B cell (primary cell): ENCODE results near the gene GUCY2D. TPM values are rescaled to one million over a fixed set of nuclear protein-coding genes. Genes with fewer than 3 reads are reported as not detected.

Source experiments
- ATAC-seq: fragments of 200-7000 bp; cut with Tn5 transposase; one replicate; pipeline ENCODE4 v1.10.0; 2021; ENCODE audit warnings: low read depth, mild to moderate bottlenecking, moderate number of reproducible peaks, moderate library complexity
- CTCF ChIA-PET: fragments of 350-600 bp; sonication (Branson Sonifier 250); formaldehyde crosslinking; loops from one replicate; lab custom pipeline; 2021; ENCODE audit warnings: antibody characterized with exemption, inconsistent platforms; lab: Charles Lee
- POLR2A ChIA-PET: fragments of 350-600 bp; sonication (Branson Sonifier 250); formaldehyde crosslinking; loops from one replicate; lab custom pipeline; 2021; ENCODE audit warnings: antibody characterized with exemption; lab: Charles Lee
- DNase-seq: peaks from one replicate; pipeline ENCODE4 v3.0.0; 2013
- H2AFZ ChIP-seq: 2 replicates; pipeline ENCODE4 v1.6.1; 2012; ENCODE audit warnings: mild to moderate bottlenecking, low read depth, low read length; ENCODE audit not compliant: insufficient read depth, poor library complexity, severe bottlenecking
- H3K27ac ChIP-seq, 2 donors: 1 replicate in 1 of 2; 2 replicates in 1 of 2; pipeline ENCODE4 v1.5.1; 2012 to 2013; ENCODE audit warnings: low read length in 2 of 2, mild to moderate bottlenecking in 2 of 2, moderate library complexity in 1 of 2
- H3K27me3 ChIP-seq, 4 experiments: fragments of 200-600 bp in 1 of 4; sonication (generic) in 1 of 4; replicated peaks in 1 of 4; 1 replicate in 2 of 4; 2 replicates in 2 of 4; pipeline versions ENCODE4 v1.6.1 to v1.7.0; 2013 to 2016; ENCODE audit warnings: low read length in 3 of 4, mild to moderate bottlenecking in 2 of 4, mixed read lengths in 1 of 4, moderate library complexity in 1 of 4; ENCODE audit not compliant: insufficient read depth in 4 of 4, control insufficient read depth in 3 of 4; ENCODE audit errors: control extremely low read depth in 1 of 4
- H3K36me3 ChIP-seq, 2 experiments: replicated peaks in 1 of 2; 1 replicate in 1 of 2; 2 replicates in 1 of 2; pipeline versions ENCODE4 v1.6.1 to v1.7.1; 2013; ENCODE audit warnings: low read length in 1 of 2; ENCODE audit not compliant: insufficient read depth in 2 of 2, control insufficient read depth in 1 of 2; ENCODE audit errors: control extremely low read depth in 1 of 2, extremely low read depth in 1 of 2
- H3K4me1 ChIP-seq, 2 donors: fragments of 200-600 bp in 1 of 2; sonication (generic) in 1 of 2; 1 replicate in 1 of 2; 2 replicates in 1 of 2; pipeline versions ENCODE4 v1.5.1 to v1.6.1; 2013 to 2017; ENCODE audit warnings: low read length in 2 of 2; ENCODE audit not compliant: control insufficient read depth in 2 of 2, insufficient read depth in 2 of 2
- H3K4me2 ChIP-seq: replicated peaks from 2 replicates; pipeline ENCODE3; 2012; ENCODE audit warnings: mild to moderate bottlenecking, low read depth, low read length; ENCODE audit not compliant: poor library complexity, severe bottlenecking
- H3K4me3 ChIP-seq, 5 experiments: fragments of 200-600 bp in 1 of 5; sonication (generic) in 1 of 5; 1 replicate in 3 of 5; 2 replicates in 2 of 5; pipeline versions ENCODE4 v1.5.1 to v1.7.0; 2011 to 2016; ENCODE audit warnings: low read length in 4 of 5, mild to moderate bottlenecking in 4 of 5, low read depth in 2 of 5, control low read depth in 1 of 5, moderate library complexity in 1 of 5; ENCODE audit not compliant: insufficient read depth in 1 of 5; ENCODE audit errors: control extremely low read depth in 1 of 5, extremely low read depth in 1 of 5
- H3K79me2 ChIP-seq: fragments of 200-600 bp; sonication (generic); one replicate; pipeline ENCODE4 v1.6.0; 2016; ENCODE audit warnings: low read length; ENCODE audit not compliant: control insufficient read depth, insufficient read depth
- H3K9ac ChIP-seq: fragments of 200-600 bp; sonication (generic); 2 replicates; pipeline ENCODE4 v1.6.1; 2017; ENCODE audit warnings: mild to moderate bottlenecking, low read length, moderate library complexity
- H3K9me3 ChIP-seq, 3 donors: one replicate each; pipeline versions ENCODE4 v1.6.1 to v1.7.1; 2013; ENCODE audit warnings: low read length in 2 of 3; ENCODE audit not compliant: control insufficient read depth in 2 of 3, insufficient read depth in 1 of 3; ENCODE audit errors: control extremely low read depth in 1 of 3
- H4K20me1 ChIP-seq: 2 replicates; pipeline ENCODE4 v1.6.0; 2012; ENCODE audit warnings: mild to moderate bottlenecking, low read length; ENCODE audit not compliant: insufficient read depth, control insufficient read depth, poor library complexity, severe bottlenecking
- H3K27ac Mint-ChIP-seq: one replicate; pipeline ENCODE4 v1.8.0; 2021; ENCODE audit warnings: mixed read lengths
- H3K27me3 Mint-ChIP-seq: one replicate; pipeline ENCODE4 v1.8.0; 2021; ENCODE audit warnings: mixed read lengths
- H3K4me1 Mint-ChIP-seq: one replicate; pipeline ENCODE4 v1.8.0; 2021; ENCODE audit warnings: mixed read lengths
- H3K4me3 Mint-ChIP-seq: one replicate; pipeline ENCODE4 v1.8.0; 2021; ENCODE audit warnings: mixed read lengths
- H3K9me3 Mint-ChIP-seq: one replicate; pipeline ENCODE4 v1.8.0; 2022; ENCODE audit warnings: mixed read lengths; ENCODE audit not compliant: insufficient read depth
- EZH2 ChIP-seq: IDR thresholded peaks from 2 replicates; pipeline ENCODE4 v1.6.1; 2012; ENCODE audit warnings: borderline replicate concordance, low read depth, mild to moderate bottlenecking, moderate library complexity, low read length; ENCODE audit not compliant: insufficient read depth, poor library complexity, severe bottlenecking
- WGBS: methylation state at CpG from one replicate; pipeline ENCODE4 v1.1.5; 2013; ENCODE audit warnings: missing lambda C conversion rate; ENCODE audit not compliant: insufficient coverage; 5-methylcytosine and 5-hydroxymethylcytosine counted together
- intact Hi-C: fragments of 100-400 bp; cut with micrococcal nuclease; formaldehyde crosslinking; loops from one replicate; pipeline ENCODE4 v1.10.0; 2022
- polyA plus RNA-seq: library from polyadenylated mRNA; depleted of rRNA; stranded (reverse); fragments of >200 nt; gene quantifications from 2 replicates; pipeline ENCODE4 v1.2.3, GENCODE V29; 2012
- total RNA-seq, 2 donors: library from RNA; stranded (reverse); fragments of 120-200 nt in 1 of 2; gene quantifications; 1 replicate in 1 of 2; 2 replicates in 1 of 2; pipeline versions ENCODE4 v1.2.3 to v1.2.4, GENCODE V29; 2013 to 2022
- TF ChIP-seq, protein P1 (sequence below): fragments of 200-600 bp; IDR thresholded peaks from one replicate; pipeline ENCODE4 v1.8.0; 2022; ENCODE audit warnings: antibody characterized with exemption, mild to moderate bottlenecking

The GUCY2D gene
- total and polyA plus RNA-seq, 2 donors (not counting 1 experiment from before 2014, with no cell fraction given): not detected

DNA sequence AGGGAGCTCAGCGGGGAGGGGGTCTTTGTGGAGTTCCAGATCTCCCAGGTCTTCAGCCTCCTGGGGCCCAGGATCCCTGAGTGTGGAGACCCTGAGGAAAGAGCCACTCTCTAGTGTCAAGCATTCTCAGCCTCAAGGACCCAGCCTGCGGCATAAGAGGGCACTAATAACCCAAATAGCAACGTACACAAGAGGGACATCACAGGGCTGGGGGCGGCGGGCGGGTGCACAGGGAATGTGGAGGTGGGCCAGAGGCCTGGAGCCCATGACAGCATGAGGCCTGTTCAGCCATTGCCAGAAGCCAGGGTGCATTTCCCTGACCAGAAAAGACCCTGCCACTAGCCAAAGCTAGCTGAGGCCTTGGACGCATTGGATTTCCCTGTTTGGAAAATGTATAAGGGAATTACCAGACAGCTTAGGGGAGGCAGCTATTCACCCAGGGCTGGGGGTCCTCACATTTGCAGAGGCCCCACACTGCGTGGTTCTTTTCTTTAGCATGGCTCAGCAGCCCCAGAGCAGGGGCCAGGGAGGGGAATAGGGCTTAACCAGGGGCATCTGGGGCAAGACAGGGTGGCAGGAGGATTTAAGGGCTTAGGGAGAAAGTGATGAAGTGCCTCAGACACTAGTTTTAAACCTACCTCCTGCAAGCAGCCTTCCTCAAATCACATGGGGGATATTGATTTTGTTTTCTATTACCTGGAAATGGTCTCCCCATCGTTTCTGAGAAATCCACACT lies 22.9 kb downstream of the GUCY2D start:
- intact Hi-C loops: no loop called here
- H3K4me3 Mint-ChIP-seq: no peak overlapping the region
- Histone ChIP-seq H3K36me3 (no peaks in the 10 kb centered on the region), H4K20me1 (no peaks in the 10 kb centered on the region), H3K9me3 (no peaks in the 10 kb centered on the region), H3K4me1 (no peaks in the 10 kb centered on the region), H3K9ac (no peak overlapping the region), H3K4me2 (no peak overlapping the region), H3K4me3 (no peak overlapping the region), H3K79me2 (no peaks in the 10 kb centered on the region), H3K27ac (no peak overlapping the region), H2AFZ (no peak overlapping the region), H3K27me3 (peaks cover 0 to 27% (median 11%) of the 10 kb centered on the region in 4 experiments)
- TF ChIP-seq, protein P1, sequence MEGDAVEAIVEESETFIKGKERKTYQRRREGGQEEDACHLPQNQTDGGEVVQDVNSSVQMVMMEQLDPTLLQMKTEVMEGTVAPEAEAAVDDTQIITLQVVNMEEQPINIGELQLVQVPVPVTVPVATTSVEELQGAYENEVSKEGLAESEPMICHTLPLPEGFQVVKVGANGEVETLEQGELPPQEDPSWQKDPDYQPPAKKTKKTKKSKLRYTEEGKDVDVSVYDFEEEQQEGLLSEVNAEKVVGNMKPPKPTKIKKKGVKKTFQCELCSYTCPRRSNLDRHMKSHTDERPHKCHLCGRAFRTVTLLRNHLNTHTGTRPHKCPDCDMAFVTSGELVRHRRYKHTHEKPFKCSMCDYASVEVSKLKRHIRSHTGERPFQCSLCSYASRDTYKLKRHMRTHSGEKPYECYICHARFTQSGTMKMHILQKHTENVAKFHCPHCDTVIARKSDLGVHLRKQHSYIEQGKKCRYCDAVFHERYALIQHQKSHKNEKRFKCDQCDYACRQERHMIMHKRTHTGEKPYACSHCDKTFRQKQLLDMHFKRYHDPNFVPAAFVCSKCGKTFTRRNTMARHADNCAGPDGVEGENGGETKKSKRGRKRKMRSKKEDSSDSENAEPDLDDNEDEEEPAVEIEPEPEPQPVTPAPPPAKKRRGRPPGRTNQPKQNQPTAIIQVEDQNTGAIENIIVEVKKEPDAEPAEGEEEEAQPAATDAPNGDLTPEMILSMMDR: no peak
- no peak for TF ChIP-seq EZH2
- H3K27ac Mint-ChIP-seq: no peak overlapping the region
- peaks cover 50% of the 10 kb centered on the region for H3K27me3 Mint-ChIP-seq
- ATAC-seq (no peak), DNase-seq (no peak)
- POLR2A ChIA-PET: interaction anchor here (0.7 kb wide), 2 partner anchors 851 to 1093 kb away, joined by 4 to 5 read pairs; no protein-coding TSS in a partner anchor
- no peaks in the 10 kb centered on the region for H3K4me1 Mint-ChIP-seq
- CTCF ChIA-PET: interaction anchor here (0.6 to 1.5 kb wide), 2 partner anchors 35 to 154 kb away, joined by 3 read pairs; no protein-coding TSS in a partner anchor
- H3K9me3 Mint-ChIP-seq: no peaks in the 10 kb centered on the region
- 84% methylated on average over 9 of the region's 9 CpGs for WGBS

DNA sequence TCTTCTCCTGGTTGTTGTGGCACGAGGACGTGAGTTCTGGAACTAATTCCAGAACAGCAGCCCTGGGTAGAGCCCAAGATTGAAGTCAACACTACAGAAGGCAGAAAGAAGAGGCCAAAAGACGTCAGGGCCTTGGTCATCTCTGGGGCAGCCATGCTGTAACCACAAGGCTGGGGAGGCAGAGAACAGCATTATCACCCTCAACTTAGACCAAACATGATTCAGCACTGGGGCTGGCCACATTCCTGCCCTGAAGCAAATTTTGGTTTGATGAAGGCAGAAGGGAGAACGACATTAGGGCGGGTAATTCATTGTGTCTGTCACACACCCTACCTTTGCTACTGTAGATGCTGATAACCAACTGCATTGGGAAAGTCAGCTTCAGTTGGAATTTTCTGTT lies 26.7 kb downstream of the GUCY2D start:
- Histone ChIP-seq H3K4me3 (no peak overlapping the region), H3K9ac (no peak overlapping the region), H3K36me3 (no peaks in the 10 kb centered on the region), H3K27me3 (peaks cover 0 to 24% (median 13%) of the 10 kb centered on the region in 4 experiments), H2AFZ (no peak overlapping the region), H3K4me1 (no peaks in the 10 kb centered on the region), H3K9me3 (no peaks in the 10 kb centered on the region), H3K79me2 (no peaks in the 10 kb centered on the region), H3K27ac (no peak overlapping the region), H3K4me2 (no peak overlapping the region), H4K20me1 (no peaks in the 10 kb centered on the region)
- CTCF ChIA-PET: interaction anchor here (1.3 kb wide), 1 partner anchor 12 kb away, joined by 4 read pairs; no protein-coding TSS in a partner anchor
- POLR2A ChIA-PET: no interaction called here
- Mint-ChIP-seq H3K27ac (no peak overlapping the region), H3K4me3 (no peak overlapping the region), H3K9me3 (no peaks in the 10 kb centered on the region), H3K4me1 (no peaks in the 10 kb centered on the region), H3K27me3 (peaks cover 46% of the 10 kb centered on the region)
- 84% methylated on average over 3 of the region's 5 CpGs for WGBS
- ATAC-seq (no peak), DNase-seq (no peak)
- no peak for TF ChIP-seq EZH2
- intact Hi-C loops: no loop called here
